AG09309 (cell line): ENCODE data around the gene IRAK3.

Source experiments
- DNase-seq: peaks from one replicate; pipeline ENCODE4 v3.0.0-alpha.2; 2010; ENCODE audit warnings: low read depth
- H3K4me3 ChIP-seq: 2 replicates; pipeline ENCODE4 v1.5.1; 2011; ENCODE audit warnings: mild to moderate bottlenecking, low read depth, low read length, moderate library complexity; ENCODE audit not compliant: control insufficient read depth
- CTCF ChIP-seq: IDR thresholded peaks from 2 replicates; pipeline ENCODE4 v1.5.1; 2011; ENCODE audit warnings: mild to moderate bottlenecking, low read depth, low read length, inconsistent platforms; ENCODE audit not compliant: insufficient read depth, control insufficient read depth; ENCODE audit errors: missing control alignments

IRAK3 gene

DNA sequence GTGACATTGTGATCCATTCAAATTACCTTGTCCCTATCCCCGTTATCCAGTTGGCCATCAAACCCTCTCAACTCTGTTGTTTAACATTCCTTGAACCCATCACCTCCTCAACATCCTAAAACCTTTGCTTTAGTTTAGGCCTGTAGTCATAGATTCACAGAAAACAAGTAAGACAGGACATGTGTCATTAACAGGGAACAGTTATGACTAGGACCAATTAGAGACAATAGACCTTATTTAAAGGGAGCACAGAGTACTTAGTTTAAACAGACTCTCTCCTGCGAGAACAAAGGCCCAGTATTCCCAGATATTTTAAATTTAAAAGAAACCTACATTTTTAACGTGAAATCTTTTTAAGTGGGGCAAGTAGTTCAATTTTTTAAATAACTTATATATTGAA, 93.2 kb downstream of the IRAK3 start:
- no peak for TF ChIP-seq CTCF
- DNase-seq = no peak
- no peak overlapping the region for H3K4me3 ChIP-seq

GRCh38 chr12:66287275-66287674, 98.3 kb downstream of the IRAK3 start:
- no peak overlapping the region for H3K4me3 ChIP-seq
- no peak for DNase-seq
- no peak for TF ChIP-seq CTCF

- H3K4me3 ChIP-seq = no peak overlapping the region
- TF ChIP-seq CTCF = no peak
- no peak for DNase-seq
These were observed 99.1 kb downstream of the IRAK3 start for GRCh38 chr12:66288121-66288520.

DNA sequence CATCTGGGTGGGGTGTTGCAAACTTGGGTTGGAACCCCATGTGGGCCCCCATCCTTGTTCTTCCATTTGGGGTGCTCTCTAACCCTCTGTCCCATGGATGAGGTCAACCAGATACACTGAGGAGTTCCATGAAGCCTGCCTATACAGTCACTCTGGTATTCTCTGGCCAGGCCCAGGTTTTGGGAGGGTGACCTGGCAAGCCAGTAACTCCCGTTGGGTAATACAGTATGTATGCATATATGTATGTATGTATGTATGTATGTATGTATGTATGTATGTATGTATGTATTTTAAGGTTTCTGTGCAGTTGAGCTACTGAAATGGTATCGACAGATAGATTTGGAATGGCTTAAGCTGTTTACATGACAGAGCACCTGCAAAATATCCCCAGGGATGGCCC, 100.5 kb downstream of the IRAK3 start:
- TF ChIP-seq CTCF = no peak
- no peak for DNase-seq
- H3K4me3 ChIP-seq = no peak overlapping the region

GRCh38 chr12:66290716-66291200, 101.7 kb downstream of the IRAK3 start:
- no peak for DNase-seq
- no peak for TF ChIP-seq CTCF
- no peak overlapping the region for H3K4me3 ChIP-seq

- no peak for DNase-seq
- TF ChIP-seq CTCF = no peak
- H3K4me3 ChIP-seq = no peak overlapping the region
These were observed 107.2 kb downstream of the IRAK3 start for GRCh38 chr12:66296176-66296683.

- DNase-seq = no peak
- TF ChIP-seq CTCF = no peak
- H3K4me3 ChIP-seq = no peak overlapping the region
These were observed 108.1 kb downstream of the IRAK3 start for GRCh38 chr12:66297080-66297479.
